ENCODE measurements around the gene INPP5F.

DNA sequence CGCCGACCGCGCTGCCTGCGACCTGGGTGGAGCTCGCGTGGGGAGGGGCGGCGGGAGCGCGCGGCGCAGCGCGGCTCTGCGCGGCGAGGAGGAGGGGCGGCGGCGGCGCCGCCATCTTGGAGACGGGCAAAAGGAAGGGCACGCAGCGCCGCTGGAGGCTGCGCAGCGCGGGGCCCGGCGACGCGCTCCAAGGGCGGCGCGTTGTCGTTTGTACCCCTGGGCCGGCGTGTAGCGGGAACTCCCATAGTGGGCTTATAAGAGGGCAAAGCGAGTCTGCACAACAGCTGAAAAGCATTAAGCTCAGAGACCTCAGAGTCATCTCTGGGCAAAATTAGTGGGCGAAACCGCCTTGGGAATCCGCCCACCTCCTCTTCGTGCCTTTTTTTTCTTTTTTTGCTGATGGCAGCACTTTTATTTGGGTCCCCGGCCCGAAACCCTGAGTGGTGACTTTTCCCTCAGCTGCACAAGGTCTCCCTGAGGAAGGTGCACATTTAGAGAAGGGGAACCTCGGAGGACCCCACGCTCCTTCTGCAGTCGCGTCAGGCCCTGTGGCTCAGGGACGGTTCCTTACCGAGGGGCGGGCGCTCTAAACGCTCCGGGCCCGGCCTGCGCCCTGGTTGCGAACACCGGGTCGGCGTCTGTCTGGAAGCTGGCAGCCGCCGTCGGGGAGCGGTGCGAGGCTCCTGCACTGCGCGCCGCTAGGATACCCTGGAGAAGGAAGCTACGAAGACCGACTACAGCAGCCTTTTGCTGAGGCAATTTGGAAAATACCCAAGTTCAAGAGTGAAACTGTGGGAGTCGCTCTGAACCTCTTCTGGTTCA, 147.2 kb downstream of the INPP5F start:
- TF ChIP-seq POLR2AphosphoS5 (IDR thresholded peaks at IDR 0.05; ENCODE audit: borderline replicate concordance, low read depth, low read length) (peak; percentile 78), EZH2 (IDR thresholded peaks at IDR 0.05) (no peak), FOXP2 (optimal IDR thresholded peaks at IDR 0.05; ENCODE audit: control extremely low read depth, extremely low read length, insufficient read depth) (no peak)

Data from SK-N-MC (cell line).